ENCODE data around the gene PARP4.

- TF ChIP-seq CTCF (IDR thresholded peaks at IDR 0.05; ENCODE audit: insufficient read depth, low read length) (no peak), POLR2AphosphoS5 (IDR thresholded peaks at IDR 0.05; ENCODE audit: low read depth) (no peak), REST (IDR thresholded peaks at IDR 0.05; ENCODE audit: insufficient replicate concordance, low read depth) (no peak)
Observed at GRCh38 chr13:24381541-24382265, 130.9 kb downstream of the PARP4 start.

Data from HL-60 (cell line).